ENCODE measurements around the gene ZNF575. TPM values are rescaled to one million over a fixed set of nuclear protein-coding genes. Genes with fewer than 3 reads are reported as not detected.

Gene ZNF575
- total and polyA plus RNA-seq, 10 of the 15 experiments (the other 5 are each of a cell fraction or from before 2014, with no cell fraction given) = 0.18 to 2.8 (median 0.75) TPM

DNA sequence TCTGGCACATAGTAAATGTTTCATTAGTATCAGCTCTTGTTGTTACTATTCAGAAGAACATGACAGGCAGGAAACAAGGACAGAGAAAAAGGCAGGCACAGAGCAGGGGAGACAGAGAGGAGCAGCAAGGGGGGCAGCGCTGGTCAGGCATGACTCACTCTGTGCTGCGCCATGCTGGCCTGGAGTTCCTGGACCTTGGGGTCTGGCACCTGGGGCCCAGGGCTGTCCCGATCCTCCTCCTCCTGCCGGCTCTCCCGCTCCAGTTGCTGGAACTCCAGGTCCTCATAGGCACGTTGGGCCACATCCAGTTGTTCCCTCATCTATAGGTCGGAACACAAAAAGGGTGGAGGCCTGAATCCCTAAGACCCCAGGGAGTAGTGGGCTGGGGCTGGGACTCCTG lies 36.0 kb upstream of the ZNF575 start:
- no peak for ATAC-seq
- no peak overlapping the region for H3K9ac ChIP-seq (ENCODE audit: control insufficient read depth, insufficient read depth, low read length)
- FAIRE-seq = no peak
- TF ChIP-seq, protein P1, sequence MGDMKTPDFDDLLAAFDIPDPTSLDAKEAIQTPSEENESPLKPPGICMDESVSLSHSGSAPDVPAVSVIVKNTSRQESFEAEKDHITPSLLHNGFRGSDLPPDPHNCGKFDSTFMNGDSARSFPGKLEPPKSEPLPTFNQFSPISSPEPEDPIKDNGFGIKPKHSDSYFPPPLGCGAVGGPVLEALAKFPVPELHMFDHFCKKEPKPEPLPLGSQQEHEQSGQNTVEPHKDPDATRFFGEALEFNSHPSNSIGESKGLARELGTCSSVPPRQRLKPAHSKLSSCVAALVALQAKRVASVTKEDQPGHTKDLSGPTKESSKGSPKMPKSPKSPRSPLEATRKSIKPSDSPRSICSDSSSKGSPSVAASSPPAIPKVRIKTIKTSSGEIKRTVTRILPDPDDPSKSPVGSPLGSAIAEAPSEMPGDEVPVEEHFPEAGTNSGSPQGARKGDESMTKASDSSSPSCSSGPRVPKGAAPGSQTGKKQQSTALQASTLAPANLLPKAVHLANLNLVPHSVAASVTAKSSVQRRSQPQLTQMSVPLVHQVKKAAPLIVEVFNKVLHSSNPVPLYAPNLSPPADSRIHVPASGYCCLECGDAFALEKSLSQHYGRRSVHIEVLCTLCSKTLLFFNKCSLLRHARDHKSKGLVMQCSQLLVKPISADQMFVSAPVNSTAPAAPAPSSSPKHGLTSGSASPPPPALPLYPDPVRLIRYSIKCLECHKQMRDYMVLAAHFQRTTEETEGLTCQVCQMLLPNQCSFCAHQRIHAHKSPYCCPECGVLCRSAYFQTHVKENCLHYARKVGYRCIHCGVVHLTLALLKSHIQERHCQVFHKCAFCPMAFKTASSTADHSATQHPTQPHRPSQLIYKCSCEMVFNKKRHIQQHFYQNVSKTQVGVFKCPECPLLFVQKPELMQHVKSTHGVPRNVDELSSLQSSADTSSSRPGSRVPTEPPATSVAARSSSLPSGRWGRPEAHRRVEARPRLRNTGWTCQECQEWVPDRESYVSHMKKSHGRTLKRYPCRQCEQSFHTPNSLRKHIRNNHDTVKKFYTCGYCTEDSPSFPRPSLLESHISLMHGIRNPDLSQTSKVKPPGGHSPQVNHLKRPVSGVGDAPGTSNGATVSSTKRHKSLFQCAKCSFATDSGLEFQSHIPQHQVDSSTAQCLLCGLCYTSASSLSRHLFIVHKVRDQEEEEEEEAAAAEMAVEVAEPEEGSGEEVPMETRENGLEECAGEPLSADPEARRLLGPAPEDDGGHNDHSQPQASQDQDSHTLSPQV (IDR thresholded peaks at IDR 0.05) = no peak
- TF ChIP-seq, protein P2, sequence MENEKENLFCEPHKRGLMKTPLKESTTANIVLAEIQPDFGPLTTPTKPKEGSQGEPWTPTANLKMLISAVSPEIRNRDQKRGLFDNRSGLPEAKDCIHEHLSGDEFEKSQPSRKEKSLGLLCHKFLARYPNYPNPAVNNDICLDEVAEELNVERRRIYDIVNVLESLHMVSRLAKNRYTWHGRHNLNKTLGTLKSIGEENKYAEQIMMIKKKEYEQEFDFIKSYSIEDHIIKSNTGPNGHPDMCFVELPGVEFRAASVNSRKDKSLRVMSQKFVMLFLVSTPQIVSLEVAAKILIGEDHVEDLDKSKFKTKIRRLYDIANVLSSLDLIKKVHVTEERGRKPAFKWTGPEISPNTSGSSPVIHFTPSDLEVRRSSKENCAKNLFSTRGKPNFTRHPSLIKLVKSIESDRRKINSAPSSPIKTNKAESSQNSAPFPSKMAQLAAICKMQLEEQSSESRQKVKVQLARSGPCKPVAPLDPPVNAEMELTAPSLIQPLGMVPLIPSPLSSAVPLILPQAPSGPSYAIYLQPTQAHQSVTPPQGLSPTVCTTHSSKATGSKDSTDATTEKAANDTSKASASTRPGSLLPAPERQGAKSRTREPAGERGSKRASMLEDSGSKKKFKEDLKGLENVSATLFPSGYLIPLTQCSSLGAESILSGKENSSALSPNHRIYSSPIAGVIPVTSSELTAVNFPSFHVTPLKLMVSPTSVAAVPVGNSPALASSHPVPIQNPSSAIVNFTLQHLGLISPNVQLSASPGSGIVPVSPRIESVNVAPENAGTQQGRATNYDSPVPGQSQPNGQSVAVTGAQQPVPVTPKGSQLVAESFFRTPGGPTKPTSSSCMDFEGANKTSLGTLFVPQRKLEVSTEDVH (IDR thresholded peaks at IDR 0.05; ENCODE audit: low read depth, partially characterized antibody) = no peak
- TF ChIP-seq, protein P3, sequence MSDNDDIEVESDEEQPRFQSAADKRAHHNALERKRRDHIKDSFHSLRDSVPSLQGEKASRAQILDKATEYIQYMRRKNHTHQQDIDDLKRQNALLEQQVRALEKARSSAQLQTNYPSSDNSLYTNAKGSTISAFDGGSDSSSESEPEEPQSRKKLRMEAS (IDR thresholded peaks at IDR 0.05; ENCODE audit: low read depth, low read length) = no peak
- no peak for TF ChIP-seq MEF2A (IDR thresholded peaks at IDR 0.05; ENCODE audit: insufficient read depth, low read depth, low read length)
- TF ChIP-seq PBX3 (IDR thresholded peaks at IDR 0.05; ENCODE audit: insufficient replicate concordance, low read depth, low read length) = no peak
- TF ChIP-seq MYB (IDR thresholded peaks at IDR 0.05; ENCODE audit: borderline replicate concordance, low read depth, low read length) = no peak
- TF ChIP-seq MTA2 (IDR thresholded peaks at IDR 0.05; ENCODE audit: low read depth) = no peak
- no peak for TF ChIP-seq RAD21 (IDR thresholded peaks at IDR 0.05; ENCODE audit: insufficient read depth, low read depth, low read length)
- no peak for TF ChIP-seq RELA (IDR thresholded peaks at IDR 0.05; ENCODE audit: borderline replicate concordance, partially characterized antibody)
- no peak for TF ChIP-seq DPF2 (IDR thresholded peaks at IDR 0.05)
- TF ChIP-seq PAX8 (IDR thresholded peaks at IDR 0.05) = no peak
- TF ChIP-seq PRDM15 (CRISPR knock-in tag; IDR thresholded peaks at IDR 0.05) = no peak

More for the DNA sequence above, 36.0 kb upstream of the ZNF575 start:
- H4K20me1 ChIP-seq (ENCODE audit: control insufficient read depth, insufficient read depth) = no peaks in the 10 kb centered on the region
- WGBS (ENCODE audit: insufficient coverage, insufficient replicate concordance, low lambda C conversion rate, missing lambda C conversion rate) = 86% methylated on average over 7 of the region's 7 CpGs
- no peaks in the 10 kb centered on the region for H3K9me3 ChIP-seq (replicated peaks; ENCODE audit: control insufficient read depth, insufficient read depth, low read length)
- no peaks in the 10 kb centered on the region for H3K4me1 ChIP-seq (ENCODE audit: control insufficient read depth, insufficient read depth, low read length)
- CTCF ChIA-PET = interaction anchor here (0.9 to 2.4 kb wide), 3 partner anchors 18 to 48 kb away, joined by 3 to 7 read pairs (median 3); no protein-coding TSS in a partner anchor
- no peak overlapping the region for H3K4me2 ChIP-seq (ENCODE audit: control insufficient read depth, insufficient read depth)
- SMC1A ChIA-PET (ENCODE audit: uncharacterized antibody, unreplicated experiment) = no interaction called here
- RAD21 ChIA-PET (ENCODE audit: unreplicated experiment) = no interaction called here
- BruUV-seq (replicated peaks) = no TSS peak
- in situ Hi-C loops (cut with MboI) = no loop called here
- H3K4me3 ChIP-seq = no peak overlapping the region
- intact Hi-C loops (cut with micrococcal nuclease; ENCODE audit: unreplicated experiment) = no loop called here
- no peak for DNase-seq (ENCODE audit: low read depth, low spot score)
- H3K36me3 ChIP-seq (ENCODE audit: control insufficient read depth in 2 of 2, insufficient read depth in 2 of 2, low read length in 1 of 2) = 0 out of 4 replicates have a peak, but pooled peaks cover 0 to 4% of the 10 kb centered on the region in 2 experiments
- no peaks in the 10 kb centered on the region for H3K27me3 ChIP-seq (replicated peaks in 1 of 2; ENCODE audit: control insufficient read depth in 2 of 2, insufficient read depth in 2 of 2, low read length in 1 of 2)
- POLR2A ChIA-PET = no interaction called here
- H2AFZ ChIP-seq (ENCODE audit: control insufficient read depth, low read depth, low read length) = no peak overlapping the region
- no peaks in the 10 kb centered on the region for H3K79me2 ChIP-seq (ENCODE audit: control insufficient read depth, insufficient read depth, low read length)
- H3K27ac ChIP-seq (ENCODE audit: control insufficient read depth, insufficient read depth) = no peak overlapping the region

All from GM12878 (cell line).